ENCODE data around the gene TTC21A. TPM values are rescaled to one million over a fixed set of nuclear protein-coding genes. Genes with fewer than 3 reads are reported as not detected.

Gene TTC21A
- total and polyA plus RNA-seq, 12 donors, result 1.2 to 35.7 (median 5.8) TPM

- Histone ChIP-seq H3K27ac (no peak overlapping the region), H3K4me1 (replicated peaks in 1 of 2) (no peaks in the 10 kb centered on the region), H3K36me3 (replicated peaks in 1 of 2) (no peaks in the 10 kb centered on the region), H3K27me3 (no peaks in the 10 kb centered on the region), H3K9me3 (replicated peaks in 1 of 3) (no peaks in the 10 kb centered on the region), H3K4me3 (no peak overlapping the region)
- no peak for DNase-seq
- intact Hi-C loops (cut with DNase I), result no loop called here
- TF ChIP-seq CTCF (IDR thresholded peaks at IDR 0.05) (no peak), POLR2A (IDR thresholded peaks at IDR 0.05) (no peak)
- 92 to 96% (median 94%) methylated on average over 4 to 6 of the region's 6 CpGs for WGBS, 4 donors
These were observed 22.5 kb downstream of the TTC21A start for GRCh38 chr3:39130026-39130425.

- no peaks in the 10 kb centered on the region for H3K4me1 ChIP-seq (replicated peaks in 1 of 2)
- H3K27ac ChIP-seq, result no peak overlapping the region
- no peak for DNase-seq
- intact Hi-C loops (cut with DNase I), result no loop called here
- TF ChIP-seq CTCF (IDR thresholded peaks at IDR 0.05) (no peak), POLR2A (IDR thresholded peaks at IDR 0.05) (no peak)
- no peaks in the 10 kb centered on the region for H3K27me3 ChIP-seq
- no peaks in the 10 kb centered on the region for H3K36me3 ChIP-seq (replicated peaks in 1 of 2)
- H3K4me3 ChIP-seq, result no peak overlapping the region
- no peaks in the 10 kb centered on the region for H3K9me3 ChIP-seq (replicated peaks in 1 of 3)
- WGBS, 4 donors, result 65 to 84% (median 81%) methylated on average over 3 of the region's 3 CpGs
These were observed 23.3 kb downstream of the TTC21A start for GRCh38 chr3:39130693-39131265.

GRCh38 chr3:39132096-39133092 lies 24.9 kb downstream of the TTC21A start:
- no peak for DNase-seq
- intact Hi-C loops (cut with DNase I), result no loop called here

GRCh38 chr3:39133093-39133490 lies 25.6 kb downstream of the TTC21A start:
- no peak overlapping the region for H3K27ac ChIP-seq
- intact Hi-C loops (cut with DNase I), result no loop called here
- H3K4me1 ChIP-seq (replicated peaks in 1 of 2), result no peaks in the 10 kb centered on the region
- no peaks in the 10 kb centered on the region for H3K9me3 ChIP-seq (replicated peaks in 1 of 3)
- no peaks in the 10 kb centered on the region for H3K27me3 ChIP-seq
- 98 to 100% (median 100%) methylated on average over 1 of the region's 1 CpG for WGBS, 4 donors
- H3K36me3 ChIP-seq (replicated peaks in 1 of 2), result no peaks in the 10 kb centered on the region
- no peak overlapping the region for H3K4me3 ChIP-seq
- TF ChIP-seq CTCF (IDR thresholded peaks at IDR 0.05), result no peak
- no peak for TF ChIP-seq POLR2A (IDR thresholded peaks at IDR 0.05)
- no peak for DNase-seq

More at GRCh38 chr3:39132096-39133092, 24.9 kb downstream of the TTC21A start:
- Histone ChIP-seq H3K4me1 (replicated peaks in 1 of 2) (no peaks in the 10 kb centered on the region), H3K4me3 (no peak overlapping the region), H3K27me3 (no peaks in the 10 kb centered on the region), H3K9me3 (replicated peaks in 1 of 3) (no peaks in the 10 kb centered on the region), H3K36me3 (replicated peaks in 1 of 2) (no peaks in the 10 kb centered on the region), H3K27ac (no peak overlapping the region)
- WGBS, 4 donors, result 73 to 83% (median 81%) methylated on average over 11 of the region's 11 CpGs
- no peak for TF ChIP-seq POLR2A (IDR thresholded peaks at IDR 0.05)

Measured in adrenal gland (tissue), 12 donors.